GM12878 (cell line): ENCODE data around the gene TBC1D25. TPM values are rescaled to one million over a fixed set of nuclear protein-coding genes. Genes with fewer than 3 reads are reported as not detected.

ENCODE experiments used
- BACH1 ChIP-seq: fragments of 450-650 bp; IDR thresholded peaks from 2 replicates; pipeline ENCODE4 v1.6.1; 2017; ENCODE audit warnings: mild to moderate bottlenecking, borderline replicate concordance
- BCL11A ChIP-seq: IDR thresholded peaks from 2 replicates; pipeline ENCODE4 v1.6.1; 2011; ENCODE audit warnings: low read depth, low read length
- BRCA1 ChIP-seq: IDR thresholded peaks from 2 replicates; pipeline ENCODE4 v1.6.1; 2011; ENCODE audit warnings: low read depth, low read length, improper control_type of control experiment
- E2F8 ChIP-seq: fragments of 450-650 bp; IDR thresholded peaks from 2 replicates; pipeline ENCODE4 v1.6.1; 2018; ENCODE audit warnings: mild to moderate bottlenecking, low read depth, moderate library complexity; ENCODE audit not compliant: partially characterized antibody
- ETV6 ChIP-seq, 2 experiments: fragments of 450-650 bp in 1 of 2; IDR thresholded peaks in 1 of 2; conservative IDR thresholded peaks in 1 of 2; 2 replicates each; pipeline ENCODE4 v1.6.1; 2014; ENCODE audit warnings: antibody characterized with exemption in 1 of 2, borderline replicate concordance in 1 of 2, low read depth in 1 of 2, mild to moderate bottlenecking in 1 of 2, moderate library complexity in 1 of 2
- MXI1 ChIP-seq: fragments of 150-350 bp; IDR thresholded peaks from 2 replicates; pipeline ENCODE4 v1.6.1; 2011; ENCODE audit warnings: low read depth, mild to moderate bottlenecking, inconsistent platforms, low read length, improper control_type of control experiment
- NRF1 ChIP-seq: conservative IDR thresholded peaks from 2 replicates; pipeline ENCODE4 v1.6.1; 2011; ENCODE audit warnings: mild to moderate bottlenecking, low read depth, low read length, improper control_type of control experiment
- POU2F2 ChIP-seq: IDR thresholded peaks from 3 replicates; pipeline ENCODE4 v1.6.1; 2011; ENCODE audit warnings: low read depth, mild to moderate bottlenecking, low read length, borderline replicate concordance
- RBBP5 ChIP-seq: fragments of 200-600 bp; sonication (generic); conservative IDR thresholded peaks from 2 replicates; pipeline ENCODE4 v1.6.1; 2016
- SKIL ChIP-seq: fragments of 450-650 bp; IDR thresholded peaks from 2 replicates; pipeline ENCODE4 v1.6.1; 2017; ENCODE audit warnings: mild to moderate bottlenecking, low read depth, inconsistent platforms; ENCODE audit not compliant: poor library complexity, severe bottlenecking
- SMAD5 ChIP-seq: IDR thresholded peaks from 2 replicates; pipeline ENCODE4 v1.6.1; 2016; ENCODE audit warnings: antibody characterized with exemption, low read depth
- TCF3 ChIP-seq: IDR thresholded peaks from 2 replicates; pipeline ENCODE4 v1.6.1; 2012; ENCODE audit warnings: low read depth, mild to moderate bottlenecking, low read length, borderline replicate concordance; ENCODE audit not compliant: insufficient read depth
- USF1 ChIP-seq: IDR thresholded peaks from 2 replicates; pipeline ENCODE4 v1.6.1; 2011; ENCODE audit warnings: borderline replicate concordance, low read depth, mild to moderate bottlenecking, moderate library complexity, mixed read lengths, low read length; ENCODE audit not compliant: insufficient read depth; ENCODE audit errors: extremely low read length
- ZBED1 ChIP-seq: IDR thresholded peaks from 2 replicates; pipeline ENCODE4 v1.6.1; 2016; ENCODE audit warnings: borderline replicate concordance
- ZNF687 ChIP-seq: fragments of 450-650 bp; IDR thresholded peaks from 2 replicates; pipeline ENCODE4 v1.6.1; 2017; ENCODE audit warnings: mild to moderate bottlenecking, moderate library complexity
- polyA plus RNA-seq, 11 experiments: library from polyadenylated mRNA; depleted of rRNA in 4 of 11; unstranded in 6 of 11; stranded (reverse) in 5 of 11; fragments of >200 nt; fragmentation: Nextera tagmentation in 4 of 11; fragmentation: Illumina TruSeq in 1 of 11; extraction: Ambion mirVana in 4 of 11; extraction: Trizol in 1 of 11; gene quantifications; 1 replicate in 1 of 11; 2 replicates in 10 of 11; pipeline versions ENCODE4 v1.2.1 to v1.2.3, GENCODE V29; 2011 to 2016; ENCODE audit warnings: inconsistent platforms in 2 of 11, missing spikeins in 2 of 11, low read depth in 1 of 11
- total RNA-seq, 4 experiments: library from RNA; depleted of rRNA in 3 of 4; stranded (reverse); fragments of >200 nt in 3 of 4; fragmentation: Illumina TruSeq in 1 of 4; extraction: Trizol in 1 of 4; gene quantifications; 2 replicates each; pipeline versions ENCODE4 v1.2.1 to v1.2.3, GENCODE V29; 2013 to 2021

The TBC1D25 gene
- total and polyA plus RNA-seq, 10 of the 15 experiments (the other 5 are each of a cell fraction or from before 2014, with no cell fraction given): 0.79 to 17.3 (median 10.0) TPM

- TF ChIP-seq ZNF687: 0 out of 2 replicates have a peak, but pooled peaks have one; percentile 22
- no peak for TF ChIP-seq BCL11A
- TF ChIP-seq ETV6 (conservative IDR thresholded peaks at IDR 0.05 in 1 of 2, IDR thresholded peaks at IDR 0.05 in 1 of 2; ENCODE audit: borderline replicate concordance in 1 of 2, low read depth in 1 of 2): no peak
- peak; percentile 41; the same call in 1 of the 3 replicates for TF ChIP-seq POU2F2
- peak; percentile 71 for TF ChIP-seq USF1
- TF ChIP-seq TCF3: no peak
- peak; percentile 54 for TF ChIP-seq NRF1
- no peak for TF ChIP-seq ZBED1
- no peak for TF ChIP-seq RBBP5
- peak; percentile 93 for TF ChIP-seq MXI1
- no peak for TF ChIP-seq BRCA1
- peak; percentile 78 for TF ChIP-seq E2F8
- TF ChIP-seq SMAD5: peak; percentile 82
- TF ChIP-seq SKIL: no peak
- peak; percentile 75; the same call in 1 of the 2 replicates for TF ChIP-seq BACH1
Measured at GRCh38 chrX:48574270-48575266, 35.1 kb downstream of the TBC1D25 start, which contains the start of gene RBM3 (continued).
